ENCODE results near the gene TRIM39. TPM values are rescaled to one million over a fixed set of nuclear protein-coding genes. Genes with fewer than 3 reads are reported as not detected.

Gene TRIM39
- total and polyA plus RNA-seq, 9 of the 15 experiments (the other 6 are each of a cell fraction or from before 2014, with no cell fraction given), result 5.6 to 17.7 (median 12.8) TPM

- TF ChIP-seq ZNF740 (CRISPR knock-in tag; IDR thresholded peaks at IDR 0.05), result no peak
- TF ChIP-seq ZNF740 (tag; IDR thresholded peaks at IDR 0.05), result 0 out of 4 replicates have a peak, but pooled peaks of 1 of the 2 experiments have one; percentile 9
- TF ChIP-seq CBX2 (IDR thresholded peaks at IDR 0.05; ENCODE audit: insufficient read depth, low read length, poor library complexity, severe bottlenecking), result no peak
- TF ChIP-seq ZNF143 (CRISPR knock-in tag; IDR thresholded peaks at IDR 0.05), result peak; percentile 94
- 0 out of 2 replicates have a peak, but pooled peaks have one; percentile 27 for TF ChIP-seq ZNF830 (CRISPR knock-in tag; IDR thresholded peaks at IDR 0.05)
- peak; percentile 66; the same call in 1 of the 2 replicates for TF ChIP-seq ZNF589 (CRISPR knock-in tag; IDR thresholded peaks at IDR 0.05; ENCODE audit: low read depth)
- TF ChIP-seq RFX7 (CRISPR knock-in tag; IDR thresholded peaks at IDR 0.05), result no peak
- TF ChIP-seq, protein P1, sequence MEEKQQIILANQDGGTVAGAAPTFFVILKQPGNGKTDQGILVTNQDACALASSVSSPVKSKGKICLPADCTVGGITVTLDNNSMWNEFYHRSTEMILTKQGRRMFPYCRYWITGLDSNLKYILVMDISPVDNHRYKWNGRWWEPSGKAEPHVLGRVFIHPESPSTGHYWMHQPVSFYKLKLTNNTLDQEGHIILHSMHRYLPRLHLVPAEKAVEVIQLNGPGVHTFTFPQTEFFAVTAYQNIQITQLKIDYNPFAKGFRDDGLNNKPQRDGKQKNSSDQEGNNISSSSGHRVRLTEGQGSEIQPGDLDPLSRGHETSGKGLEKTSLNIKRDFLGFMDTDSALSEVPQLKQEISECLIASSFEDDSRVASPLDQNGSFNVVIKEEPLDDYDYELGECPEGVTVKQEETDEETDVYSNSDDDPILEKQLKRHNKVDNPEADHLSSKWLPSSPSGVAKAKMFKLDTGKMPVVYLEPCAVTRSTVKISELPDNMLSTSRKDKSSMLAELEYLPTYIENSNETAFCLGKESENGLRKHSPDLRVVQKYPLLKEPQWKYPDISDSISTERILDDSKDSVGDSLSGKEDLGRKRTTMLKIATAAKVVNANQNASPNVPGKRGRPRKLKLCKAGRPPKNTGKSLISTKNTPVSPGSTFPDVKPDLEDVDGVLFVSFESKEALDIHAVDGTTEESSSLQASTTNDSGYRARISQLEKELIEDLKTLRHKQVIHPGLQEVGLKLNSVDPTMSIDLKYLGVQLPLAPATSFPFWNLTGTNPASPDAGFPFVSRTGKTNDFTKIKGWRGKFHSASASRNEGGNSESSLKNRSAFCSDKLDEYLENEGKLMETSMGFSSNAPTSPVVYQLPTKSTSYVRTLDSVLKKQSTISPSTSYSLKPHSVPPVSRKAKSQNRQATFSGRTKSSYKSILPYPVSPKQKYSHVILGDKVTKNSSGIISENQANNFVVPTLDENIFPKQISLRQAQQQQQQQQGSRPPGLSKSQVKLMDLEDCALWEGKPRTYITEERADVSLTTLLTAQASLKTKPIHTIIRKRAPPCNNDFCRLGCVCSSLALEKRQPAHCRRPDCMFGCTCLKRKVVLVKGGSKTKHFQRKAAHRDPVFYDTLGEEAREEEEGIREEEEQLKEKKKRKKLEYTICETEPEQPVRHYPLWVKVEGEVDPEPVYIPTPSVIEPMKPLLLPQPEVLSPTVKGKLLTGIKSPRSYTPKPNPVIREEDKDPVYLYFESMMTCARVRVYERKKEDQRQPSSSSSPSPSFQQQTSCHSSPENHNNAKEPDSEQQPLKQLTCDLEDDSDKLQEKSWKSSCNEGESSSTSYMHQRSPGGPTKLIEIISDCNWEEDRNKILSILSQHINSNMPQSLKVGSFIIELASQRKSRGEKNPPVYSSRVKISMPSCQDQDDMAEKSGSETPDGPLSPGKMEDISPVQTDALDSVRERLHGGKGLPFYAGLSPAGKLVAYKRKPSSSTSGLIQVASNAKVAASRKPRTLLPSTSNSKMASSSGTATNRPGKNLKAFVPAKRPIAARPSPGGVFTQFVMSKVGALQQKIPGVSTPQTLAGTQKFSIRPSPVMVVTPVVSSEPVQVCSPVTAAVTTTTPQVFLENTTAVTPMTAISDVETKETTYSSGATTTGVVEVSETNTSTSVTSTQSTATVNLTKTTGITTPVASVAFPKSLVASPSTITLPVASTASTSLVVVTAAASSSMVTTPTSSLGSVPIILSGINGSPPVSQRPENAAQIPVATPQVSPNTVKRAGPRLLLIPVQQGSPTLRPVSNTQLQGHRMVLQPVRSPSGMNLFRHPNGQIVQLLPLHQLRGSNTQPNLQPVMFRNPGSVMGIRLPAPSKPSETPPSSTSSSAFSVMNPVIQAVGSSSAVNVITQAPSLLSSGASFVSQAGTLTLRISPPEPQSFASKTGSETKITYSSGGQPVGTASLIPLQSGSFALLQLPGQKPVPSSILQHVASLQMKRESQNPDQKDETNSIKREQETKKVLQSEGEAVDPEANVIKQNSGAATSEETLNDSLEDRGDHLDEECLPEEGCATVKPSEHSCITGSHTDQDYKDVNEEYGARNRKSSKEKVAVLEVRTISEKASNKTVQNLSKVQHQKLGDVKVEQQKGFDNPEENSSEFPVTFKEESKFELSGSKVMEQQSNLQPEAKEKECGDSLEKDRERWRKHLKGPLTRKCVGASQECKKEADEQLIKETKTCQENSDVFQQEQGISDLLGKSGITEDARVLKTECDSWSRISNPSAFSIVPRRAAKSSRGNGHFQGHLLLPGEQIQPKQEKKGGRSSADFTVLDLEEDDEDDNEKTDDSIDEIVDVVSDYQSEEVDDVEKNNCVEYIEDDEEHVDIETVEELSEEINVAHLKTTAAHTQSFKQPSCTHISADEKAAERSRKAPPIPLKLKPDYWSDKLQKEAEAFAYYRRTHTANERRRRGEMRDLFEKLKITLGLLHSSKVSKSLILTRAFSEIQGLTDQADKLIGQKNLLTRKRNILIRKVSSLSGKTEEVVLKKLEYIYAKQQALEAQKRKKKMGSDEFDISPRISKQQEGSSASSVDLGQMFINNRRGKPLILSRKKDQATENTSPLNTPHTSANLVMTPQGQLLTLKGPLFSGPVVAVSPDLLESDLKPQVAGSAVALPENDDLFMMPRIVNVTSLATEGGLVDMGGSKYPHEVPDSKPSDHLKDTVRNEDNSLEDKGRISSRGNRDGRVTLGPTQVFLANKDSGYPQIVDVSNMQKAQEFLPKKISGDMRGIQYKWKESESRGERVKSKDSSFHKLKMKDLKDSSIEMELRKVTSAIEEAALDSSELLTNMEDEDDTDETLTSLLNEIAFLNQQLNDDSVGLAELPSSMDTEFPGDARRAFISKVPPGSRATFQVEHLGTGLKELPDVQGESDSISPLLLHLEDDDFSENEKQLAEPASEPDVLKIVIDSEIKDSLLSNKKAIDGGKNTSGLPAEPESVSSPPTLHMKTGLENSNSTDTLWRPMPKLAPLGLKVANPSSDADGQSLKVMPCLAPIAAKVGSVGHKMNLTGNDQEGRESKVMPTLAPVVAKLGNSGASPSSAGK (IDR thresholded peaks at IDR 0.05), result peak; percentile 72
- TF ChIP-seq MAFK (IDR thresholded peaks at IDR 0.05; ENCODE audit: low read length), result no peak
- TF ChIP-seq DMBX1 (CRISPR knock-in tag; IDR thresholded peaks at IDR 0.05; ENCODE audit: borderline replicate concordance), result no peak
- 0 out of 2 replicates have a peak, but pooled peaks have one; percentile 73 for TF ChIP-seq FOXP4 (CRISPR knock-in tag; IDR thresholded peaks at IDR 0.05; ENCODE audit: borderline replicate concordance)
Observed at GRCh38 chr6:30344868-30345671, 18.3 kb downstream of the TRIM39 start, which contains the start of gene RPP21 (continued).
